WTC11 (cell line): ENCODE measurements around the gene LMO1. TPM values are rescaled to one million over a fixed set of nuclear protein-coding genes. Genes with fewer than 3 reads are reported as not detected.

Experiments
- ATAC-seq: fragments of 200-7000 bp; cut with Tn5 transposase; 2 replicates; pipeline ENCODE4 v1.10.0; 2021; ENCODE audit warnings: mild to moderate bottlenecking, moderate library complexity
- CTCF ChIA-PET: fragments of 300-600 bp; sonication (Branson Sonifier 250); formaldehyde crosslinking; loops from one replicate; lab custom pipeline; 2021; ENCODE audit warnings: antibody characterized with exemption; lab: Charles Lee
- POLR2A ChIA-PET: fragments of 350-600 bp; sonication (Branson Sonifier 250); formaldehyde crosslinking; loops from one replicate; lab custom pipeline; 2021; ENCODE audit warnings: antibody characterized with exemption; lab: Charles Lee
- DNase-seq: peaks from one replicate; pipeline ENCODE4 v3.0.0; 2021; ENCODE audit warnings: low spot score
- H3K27ac Mint-ChIP-seq: 2 replicates; pipeline ENCODE4 v1.8.0; 2021; ENCODE audit warnings: mixed read lengths
- H3K27me3 Mint-ChIP-seq: 2 replicates; pipeline ENCODE4 v1.8.0; 2021; ENCODE audit warnings: low read depth, mild to moderate bottlenecking, moderate library complexity, mixed read lengths
- H3K36me3 Mint-ChIP-seq: 2 replicates; pipeline ENCODE4 v1.8.0; 2021; ENCODE audit warnings: mixed read lengths
- H3K4me1 Mint-ChIP-seq: 2 replicates; pipeline ENCODE4 v1.8.0; 2022; ENCODE audit warnings: mixed read lengths
- H3K4me3 Mint-ChIP-seq: 2 replicates; pipeline ENCODE4 v1.8.0; 2021; ENCODE audit warnings: mild to moderate bottlenecking, moderate library complexity, mixed read lengths
- H3K9me3 Mint-ChIP-seq: 2 replicates; pipeline ENCODE4 v1.8.0; 2021; ENCODE audit warnings: mixed read lengths
- ATF2 ChIP-seq: sonication (generic); formaldehyde crosslinking; IDR thresholded peaks from 2 replicates; pipeline ENCODE4 v1.8.1; 2022; ENCODE audit warnings: low read depth, missing genetic modification reagents, borderline replicate concordance
- CREM ChIP-seq: sonication (generic); formaldehyde crosslinking; IDR thresholded peaks from 2 replicates; pipeline ENCODE4 v1.8.1; 2022; ENCODE audit warnings: mild to moderate bottlenecking, missing genetic modification reagents, moderate library complexity
- E2F1 ChIP-seq: sonication (generic); formaldehyde crosslinking; IDR thresholded peaks from 2 replicates; pipeline ENCODE4 v1.8.0; 2022; ENCODE audit warnings: mild to moderate bottlenecking, missing genetic modification reagents
- ETV6 ChIP-seq: sonication (generic); formaldehyde crosslinking; IDR thresholded peaks from 2 replicates; pipeline ENCODE4 v1.8.1; 2022; ENCODE audit warnings: mild to moderate bottlenecking, missing genetic modification reagents
- FOXJ3 ChIP-seq: sonication (generic); formaldehyde crosslinking; IDR thresholded peaks from 2 replicates; pipeline ENCODE4 v1.9.0; 2021; ENCODE audit warnings: missing genetic modification reagents, mild to moderate bottlenecking, borderline replicate concordance
- GTF2I ChIP-seq: fragments of 250-450 bp; sonication (Bioruptor Pico); conservative IDR thresholded peaks from 2 replicates; pipeline ENCODE4 v1.4.0; 2021; ENCODE audit warnings: mild to moderate bottlenecking
- HMGXB4 ChIP-seq: sonication (generic); formaldehyde crosslinking; IDR thresholded peaks from 2 replicates; pipeline ENCODE4 v1.8.1; 2023; ENCODE audit warnings: mild to moderate bottlenecking, moderate library complexity, missing genetic modification reagents
- RELA ChIP-seq: sonication (generic); formaldehyde crosslinking; IDR thresholded peaks from 2 replicates; pipeline ENCODE4 v1.8.1; 2022; ENCODE audit warnings: missing genetic modification reagents, mild to moderate bottlenecking, borderline replicate concordance
- RORB ChIP-seq: fragments of 250-450 bp; sonication (Bioruptor Pico); IDR thresholded peaks from 2 replicates; pipeline ENCODE4 v1.9.0; 2021; ENCODE audit warnings: mild to moderate bottlenecking
- SMAD4 ChIP-seq: sonication (generic); formaldehyde crosslinking; IDR thresholded peaks from 2 replicates; pipeline ENCODE4 v1.8.0; 2022; ENCODE audit warnings: mild to moderate bottlenecking, missing genetic modification reagents
- ZNF121 ChIP-seq: sonication (generic); formaldehyde crosslinking; IDR thresholded peaks from 2 replicates; pipeline ENCODE4 v1.8.0; 2023; ENCODE audit warnings: missing genetic modification reagents
- ZNF317 ChIP-seq: sonication (generic); formaldehyde crosslinking; IDR thresholded peaks from 2 replicates; pipeline ENCODE4 v1.8.1; 2023; ENCODE audit warnings: low read depth, mild to moderate bottlenecking, moderate library complexity, missing genetic modification reagents, borderline replicate concordance
- ZNF425 ChIP-seq: fragments of 250-450 bp; sonication (Bioruptor Pico); conservative IDR thresholded peaks from 2 replicates; pipeline ENCODE4 v1.9.0; 2021; ENCODE audit warnings: mild to moderate bottlenecking
- total RNA-seq: library from RNA; stranded (reverse); gene quantifications from 3 replicates; pipeline ENCODE4 v1.2.3, GENCODE V29; 2021
- TF ChIP-seq, protein P1 (sequence below): sonication (generic); formaldehyde crosslinking; conservative IDR thresholded peaks from 2 replicates; pipeline ENCODE4 v1.8.1; 2022; ENCODE audit warnings: mild to moderate bottlenecking, missing genetic modification reagents
- TF ChIP-seq, protein P2 (sequence below): fragments of 200-600 bp; IDR thresholded peaks from 2 replicates; pipeline ENCODE4 v1.8.0; 2022; ENCODE audit warnings: antibody characterized with exemption

Gene LMO1
- total RNA-seq, 1 experiment from 2014 or later: 0.44 TPM

DNA sequence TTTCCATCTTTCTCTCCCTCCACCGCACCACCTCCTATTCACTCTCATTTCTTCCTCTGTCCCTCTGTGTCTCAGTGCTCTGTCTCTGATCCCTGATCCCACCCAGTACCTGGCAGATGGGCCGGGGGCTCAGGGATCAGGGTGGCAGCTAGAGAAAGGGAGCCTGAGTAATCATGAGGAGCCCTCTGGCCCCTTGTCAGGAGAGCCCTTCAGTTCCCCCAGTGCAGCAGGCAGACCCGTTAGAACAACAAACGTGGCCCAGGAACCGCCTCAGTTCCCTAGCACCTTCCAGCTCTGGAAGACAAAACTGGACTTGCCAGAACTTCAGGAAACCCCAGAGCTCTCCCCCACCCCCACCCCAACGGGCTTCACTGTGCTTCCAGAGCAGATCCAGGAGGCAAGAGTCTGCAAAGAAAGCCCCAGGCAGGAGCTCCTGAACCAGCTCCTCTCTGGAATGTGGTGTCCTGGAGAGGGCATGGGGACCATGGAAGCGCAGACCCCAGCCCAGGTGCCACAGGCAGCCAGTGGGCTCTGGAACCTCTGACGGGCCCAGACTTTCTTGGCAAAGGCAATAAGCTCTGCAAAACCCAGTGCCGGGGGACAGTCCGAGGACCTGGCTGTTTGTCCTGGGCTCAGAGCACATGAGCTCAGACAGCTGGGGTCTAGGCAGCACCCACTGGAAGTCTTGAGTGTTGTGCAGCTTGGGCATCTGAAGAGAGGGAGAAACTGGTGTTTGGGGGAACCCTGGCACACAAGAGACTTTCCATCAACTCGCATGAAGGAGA is 43.2 kb downstream of the LMO1 start:
- POLR2A ChIA-PET: interaction anchor here (0.5 kb wide), 1 partner anchor 211 kb away, joined by 3 read pairs; no protein-coding TSS in a partner anchor
- no peak overlapping the region for H3K4me3 Mint-ChIP-seq
- no peak for ATAC-seq
- no peaks in the 10 kb centered on the region for H3K9me3 Mint-ChIP-seq
- H3K27ac Mint-ChIP-seq: no peak overlapping the region
- H3K36me3 Mint-ChIP-seq: no peaks in the 10 kb centered on the region
- peaks cover 12% of the 10 kb centered on the region for H3K4me1 Mint-ChIP-seq
- CTCF ChIA-PET: interaction anchor here (0.6 to 6.5 kb wide), 20 partner anchors 9 to 840 kb away, joined by 3 to 60 read pairs (median 4); partner anchors contain the start of gene LMO1
- TF ChIP-seq, protein P1, sequence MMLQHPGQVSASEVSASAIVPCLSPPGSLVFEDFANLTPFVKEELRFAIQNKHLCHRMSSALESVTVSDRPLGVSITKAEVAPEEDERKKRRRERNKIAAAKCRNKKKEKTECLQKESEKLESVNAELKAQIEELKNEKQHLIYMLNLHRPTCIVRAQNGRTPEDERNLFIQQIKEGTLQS: no peak
- no peak for TF ChIP-seq CREM (CRISPR knock-in tag)
- no peak for TF ChIP-seq ZNF425
- no peak for TF ChIP-seq HMGXB4 (CRISPR knock-in tag)
- no peak for TF ChIP-seq RELA
- no peaks in the 10 kb centered on the region for H3K27me3 Mint-ChIP-seq
- DNase-seq: no peak

DNA sequence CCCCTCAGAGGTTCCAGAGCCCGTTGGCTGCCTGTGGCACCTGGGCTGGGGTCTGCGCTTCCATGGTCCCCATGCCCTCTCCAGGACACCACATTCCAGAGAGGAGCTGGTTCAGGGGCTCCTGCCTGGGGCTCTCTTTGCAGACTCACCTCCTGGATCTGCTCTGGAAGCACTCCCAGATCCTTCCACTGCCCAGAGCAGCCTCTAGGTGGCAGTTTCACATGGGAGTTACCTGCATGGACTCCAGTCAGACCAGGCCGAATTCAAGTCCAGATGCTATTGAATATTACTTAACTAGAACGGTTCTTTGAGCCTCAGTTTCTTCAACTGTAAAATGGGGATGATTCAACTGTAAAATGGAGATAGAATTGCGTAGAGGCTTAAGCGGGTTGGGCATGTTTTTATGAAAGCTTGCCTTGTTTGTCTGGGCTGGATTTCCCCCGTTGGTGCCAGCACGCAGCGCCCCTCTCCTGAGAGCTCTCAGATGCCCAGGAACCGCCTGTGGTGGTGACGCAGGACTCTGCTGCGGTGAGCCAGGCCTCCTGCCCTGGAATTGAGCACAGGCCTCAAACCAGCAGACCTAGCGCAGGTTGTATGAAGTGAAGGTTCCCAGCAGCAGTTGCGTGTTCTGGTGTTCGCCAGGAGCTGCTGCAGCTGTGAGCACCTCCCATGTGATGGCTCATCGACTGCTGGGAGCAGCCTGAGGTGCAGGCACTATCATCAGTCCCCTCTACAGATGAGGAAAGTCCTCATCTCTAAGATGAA is 44.2 kb downstream of the LMO1 start:
- ATAC-seq (peak; percentile 92), DNase-seq (peak; percentile 75)
- POLR2A ChIA-PET: interaction anchor here (0.5 kb wide), 1 partner anchor 19 kb away, joined by 5 read pairs; no protein-coding TSS in a partner anchor
- Mint-ChIP-seq H3K4me1 (peaks cover 12% of the 10 kb centered on the region), H3K9me3 (no peaks in the 10 kb centered on the region), H3K27me3 (no peaks in the 10 kb centered on the region; the same call in 1 of the 2 replicates), H3K36me3 (no peaks in the 10 kb centered on the region), H3K27ac (no peak overlapping the region), H3K4me3 (no peak overlapping the region)
- CTCF ChIA-PET: interaction anchor here (0.6 to 6.5 kb wide), 19 partner anchors 8 to 590 kb away, joined by 3 to 60 read pairs (median 4); partner anchors contain the start of gene LMO1
- TF ChIP-seq ZNF317 (CRISPR knock-in tag) (no peak), FOXJ3 (CRISPR knock-in tag) (no peak), ETV6 (CRISPR knock-in tag) (no peak), RORB (no peak), ZNF121 (no peak), GTF2I (0 out of 2 replicates have a peak, but pooled peaks have one; percentile 40), CREM (CRISPR knock-in tag) (no peak)
- TF ChIP-seq, protein P2, sequence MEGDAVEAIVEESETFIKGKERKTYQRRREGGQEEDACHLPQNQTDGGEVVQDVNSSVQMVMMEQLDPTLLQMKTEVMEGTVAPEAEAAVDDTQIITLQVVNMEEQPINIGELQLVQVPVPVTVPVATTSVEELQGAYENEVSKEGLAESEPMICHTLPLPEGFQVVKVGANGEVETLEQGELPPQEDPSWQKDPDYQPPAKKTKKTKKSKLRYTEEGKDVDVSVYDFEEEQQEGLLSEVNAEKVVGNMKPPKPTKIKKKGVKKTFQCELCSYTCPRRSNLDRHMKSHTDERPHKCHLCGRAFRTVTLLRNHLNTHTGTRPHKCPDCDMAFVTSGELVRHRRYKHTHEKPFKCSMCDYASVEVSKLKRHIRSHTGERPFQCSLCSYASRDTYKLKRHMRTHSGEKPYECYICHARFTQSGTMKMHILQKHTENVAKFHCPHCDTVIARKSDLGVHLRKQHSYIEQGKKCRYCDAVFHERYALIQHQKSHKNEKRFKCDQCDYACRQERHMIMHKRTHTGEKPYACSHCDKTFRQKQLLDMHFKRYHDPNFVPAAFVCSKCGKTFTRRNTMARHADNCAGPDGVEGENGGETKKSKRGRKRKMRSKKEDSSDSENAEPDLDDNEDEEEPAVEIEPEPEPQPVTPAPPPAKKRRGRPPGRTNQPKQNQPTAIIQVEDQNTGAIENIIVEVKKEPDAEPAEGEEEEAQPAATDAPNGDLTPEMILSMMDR: peak; percentile 54

- no peaks in the 10 kb centered on the region; the same call in 1 of the 2 replicates for H3K27me3 Mint-ChIP-seq
- H3K36me3 Mint-ChIP-seq: no peaks in the 10 kb centered on the region
- ChIA-PET POLR2A (no interaction called here), CTCF (interaction anchor here (0.6 to 6.5 kb wide), 19 partner anchors 10 to 591 kb away, joined by 3 to 60 read pairs (median 4); partner anchors contain the start of gene LMO1)
- peaks cover 12% of the 10 kb centered on the region for H3K4me1 Mint-ChIP-seq
- 0 out of 2 replicates have a peak overlapping the region, but pooled peaks have one; percentile 54 for H3K27ac Mint-ChIP-seq
- ATAC-seq (peak; percentile 67), DNase-seq (no peak)
- no peaks in the 10 kb centered on the region for H3K9me3 Mint-ChIP-seq
- H3K4me3 Mint-ChIP-seq: no peak overlapping the region
- TF ChIP-seq SMAD4 (CRISPR knock-in tag) (no peak), HMGXB4 (CRISPR knock-in tag) (no peak), E2F1 (no peak), ATF2 (CRISPR knock-in tag) (no peak)
Observed at GRCh38 chr11:8218840-8219239, 44.8 kb downstream of the LMO1 start.
